ENCODE data around the gene SLC5A4. TPM values are rescaled to one million over a fixed set of nuclear protein-coding genes. Genes with fewer than 3 reads are reported as not detected.
"Not testable (repeated sequence)": the region's sequence is repeated elsewhere in the genome, so short reads cannot be mapped to it uniquely, and the experiment has no call there.

The SLC5A4 gene
- total RNA-seq, 2 experiments from 2014 or later = not detected

DNA sequence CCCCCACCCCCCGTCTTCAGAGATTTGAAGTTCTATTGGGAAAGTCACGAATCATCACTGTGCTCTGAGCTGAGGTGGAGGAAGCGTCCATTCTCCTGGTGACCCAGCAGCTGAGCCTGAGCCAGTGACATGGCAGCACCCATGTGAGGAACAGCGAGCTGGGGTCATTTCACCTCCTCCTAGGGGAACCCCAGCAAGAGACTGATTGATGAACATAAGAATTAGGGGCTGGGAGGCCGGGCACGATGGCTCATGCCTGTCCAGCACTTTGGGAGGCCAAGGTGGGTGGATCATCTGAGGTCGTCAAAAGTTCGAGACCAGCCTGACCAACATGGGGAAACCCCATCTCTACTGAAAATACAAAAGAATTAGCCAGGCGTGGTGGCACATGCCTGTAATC lies 61.8 kb downstream of the SLC5A4 start:
- H3K27me3 ChIP-seq (ENCODE audit: control insufficient read depth in 1 of 2, insufficient read depth in 2 of 2, low read length in 2 of 2); H3K27me3 Mint-ChIP-seq; H3K36me3 Mint-ChIP-seq (ENCODE audit: low read depth); POLR2A ChIA-PET; H3K9me3 ChIP-seq (ENCODE audit: control insufficient read depth in 1 of 2, insufficient read depth in 1 of 2, low read length in 2 of 2); H3K27ac ChIP-seq (ENCODE audit: low read depth in 1 of 2, low read length in 2 of 2); ATAC-seq (ENCODE audit: poor library complexity); H3K4me3 ChIP-seq (ENCODE audit: low read length); CTCF ChIA-PET; intact Hi-C loops (cut with DNase I, micrococcal nuclease); H3K4me1 Mint-ChIP-seq (ENCODE audit: low read depth); H3K9me3 Mint-ChIP-seq; H3K4me3 Mint-ChIP-seq; H3K27ac Mint-ChIP-seq; DNase-seq; H3K4me1 ChIP-seq (ENCODE audit: insufficient read depth, low read length); H3K36me3 ChIP-seq (ENCODE audit: insufficient read depth, low read length): not testable (repeated sequence)

DNA sequence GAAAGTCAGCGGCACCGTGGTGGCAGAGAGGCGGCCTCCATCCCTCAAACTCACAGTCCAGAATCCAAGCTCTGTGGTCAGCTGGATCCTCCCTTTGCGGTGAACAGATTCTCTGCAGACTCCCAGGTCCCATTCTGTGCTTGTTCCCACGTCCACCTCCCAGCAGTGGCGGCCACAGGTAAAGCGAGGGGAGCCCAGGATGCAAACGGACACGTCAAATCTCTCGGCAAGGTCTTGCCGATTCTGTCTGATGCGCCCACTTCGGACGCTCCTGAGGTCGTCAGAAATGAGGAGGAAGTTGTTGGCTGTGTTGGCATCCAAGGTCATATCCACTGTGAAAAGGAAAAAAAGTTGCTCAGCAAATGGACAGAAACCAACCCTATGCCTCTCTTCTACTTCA lies 64.1 kb downstream of the SLC5A4 start:
- H3K27ac ChIP-seq (ENCODE audit: low read depth in 1 of 2, low read length in 2 of 2); CTCF ChIA-PET; POLR2A ChIA-PET; H3K36me3 Mint-ChIP-seq (ENCODE audit: low read depth); H3K9me3 Mint-ChIP-seq; H3K4me1 ChIP-seq (ENCODE audit: insufficient read depth, low read length); H3K4me3 Mint-ChIP-seq; H3K4me3 ChIP-seq (ENCODE audit: low read length); H3K27me3 Mint-ChIP-seq; DNase-seq; H3K9me3 ChIP-seq (ENCODE audit: control insufficient read depth in 1 of 2, insufficient read depth in 1 of 2, low read length in 2 of 2); H3K27ac Mint-ChIP-seq; H3K27me3 ChIP-seq (ENCODE audit: control insufficient read depth in 1 of 2, insufficient read depth in 2 of 2, low read length in 2 of 2); intact Hi-C loops (cut with DNase I, micrococcal nuclease); H3K36me3 ChIP-seq (ENCODE audit: insufficient read depth, low read length); H3K4me1 Mint-ChIP-seq (ENCODE audit: low read depth); ATAC-seq (ENCODE audit: poor library complexity): not testable (repeated sequence)

DNA sequence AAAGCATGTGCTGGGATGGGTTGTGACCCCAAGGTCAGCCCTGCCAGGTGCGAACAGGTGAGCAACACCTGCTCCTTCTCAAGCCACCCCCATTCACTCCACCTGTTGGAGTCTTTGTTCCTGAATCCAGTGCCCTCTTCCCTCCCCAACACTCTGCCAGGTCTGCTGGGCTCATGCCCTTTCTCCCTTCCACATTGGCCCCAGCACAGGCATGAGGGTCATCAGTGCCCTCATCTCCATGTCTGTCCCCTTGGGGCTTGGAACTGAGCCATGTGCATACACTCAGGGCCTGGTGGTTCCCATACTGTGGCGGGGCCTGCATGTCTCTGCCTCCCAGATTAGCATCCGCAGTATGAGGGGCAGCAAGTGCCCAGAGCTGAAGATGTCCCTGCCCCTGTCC lies 69.3 kb downstream of the SLC5A4 start:
- Histone ChIP-seq H3K27ac (ENCODE audit: low read depth in 1 of 2, low read length in 2 of 2) (no peak overlapping the region), H3K27me3 (ENCODE audit: control insufficient read depth in 1 of 2, insufficient read depth in 2 of 2, low read length in 2 of 2) (peaks cover 0 to 3% of the 10 kb centered on the region in 2 experiments), H3K9me3 (ENCODE audit: control insufficient read depth in 1 of 2, insufficient read depth in 1 of 2, low read length in 2 of 2) (no peaks in the 10 kb centered on the region), H3K4me3 (ENCODE audit: low read length) (no peak overlapping the region), H3K4me1 (ENCODE audit: insufficient read depth, low read length) (no peaks in the 10 kb centered on the region), H3K36me3 (ENCODE audit: insufficient read depth, low read length) (no peaks in the 10 kb centered on the region)
- ChIA-PET CTCF (no interaction called here), POLR2A (no interaction called here)
- no peak overlapping the region for H3K4me3 Mint-ChIP-seq
- no peak overlapping the region for H3K27ac Mint-ChIP-seq
- H3K36me3 Mint-ChIP-seq (ENCODE audit: low read depth) = no peaks in the 10 kb centered on the region
- H3K27me3 Mint-ChIP-seq = peaks cover 16% of the 10 kb centered on the region
- TF ChIP-seq, protein P1, sequence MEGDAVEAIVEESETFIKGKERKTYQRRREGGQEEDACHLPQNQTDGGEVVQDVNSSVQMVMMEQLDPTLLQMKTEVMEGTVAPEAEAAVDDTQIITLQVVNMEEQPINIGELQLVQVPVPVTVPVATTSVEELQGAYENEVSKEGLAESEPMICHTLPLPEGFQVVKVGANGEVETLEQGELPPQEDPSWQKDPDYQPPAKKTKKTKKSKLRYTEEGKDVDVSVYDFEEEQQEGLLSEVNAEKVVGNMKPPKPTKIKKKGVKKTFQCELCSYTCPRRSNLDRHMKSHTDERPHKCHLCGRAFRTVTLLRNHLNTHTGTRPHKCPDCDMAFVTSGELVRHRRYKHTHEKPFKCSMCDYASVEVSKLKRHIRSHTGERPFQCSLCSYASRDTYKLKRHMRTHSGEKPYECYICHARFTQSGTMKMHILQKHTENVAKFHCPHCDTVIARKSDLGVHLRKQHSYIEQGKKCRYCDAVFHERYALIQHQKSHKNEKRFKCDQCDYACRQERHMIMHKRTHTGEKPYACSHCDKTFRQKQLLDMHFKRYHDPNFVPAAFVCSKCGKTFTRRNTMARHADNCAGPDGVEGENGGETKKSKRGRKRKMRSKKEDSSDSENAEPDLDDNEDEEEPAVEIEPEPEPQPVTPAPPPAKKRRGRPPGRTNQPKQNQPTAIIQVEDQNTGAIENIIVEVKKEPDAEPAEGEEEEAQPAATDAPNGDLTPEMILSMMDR (IDR thresholded peaks at IDR 0.05) = no peak
- ATAC-seq (ENCODE audit: poor library complexity) = no peak
- no peaks in the 10 kb centered on the region for H3K4me1 Mint-ChIP-seq (ENCODE audit: low read depth)
- intact Hi-C loops (cut with DNase I, micrococcal nuclease) = no loop called here
- DNase-seq = no peak
- H3K9me3 Mint-ChIP-seq = no peaks in the 10 kb centered on the region

DNA sequence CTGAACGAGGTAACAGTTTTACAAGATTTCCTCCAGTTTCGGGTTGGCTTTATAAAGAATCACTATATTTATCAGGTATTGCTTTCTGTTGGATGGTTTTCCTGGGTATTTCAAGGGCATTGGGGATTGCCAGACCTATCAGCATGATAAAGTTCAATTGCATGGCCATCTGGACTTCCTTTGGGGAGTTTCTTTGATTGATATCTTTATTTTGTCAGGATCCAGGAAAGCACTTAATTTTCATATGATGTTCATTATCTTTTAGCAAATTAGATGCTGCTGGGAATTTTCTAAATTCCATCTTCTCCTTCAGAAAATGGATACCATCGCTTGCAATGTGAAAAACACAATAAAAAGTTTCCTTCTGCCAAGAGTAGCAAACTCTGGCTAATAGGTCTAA lies 71.5 kb downstream of the SLC5A4 start:
- Histone ChIP-seq H3K27me3 (ENCODE audit: control insufficient read depth in 1 of 2, insufficient read depth in 2 of 2, low read length in 2 of 2) (peaks cover 0 to 3% of the 10 kb centered on the region in 2 experiments), H3K9me3 (ENCODE audit: control insufficient read depth in 1 of 2, insufficient read depth in 1 of 2, low read length in 2 of 2) (no peaks in the 10 kb centered on the region), H3K4me1 (ENCODE audit: insufficient read depth, low read length) (no peaks in the 10 kb centered on the region), H3K27ac (ENCODE audit: low read depth in 1 of 2, low read length in 2 of 2) (no peak overlapping the region), H3K36me3 (ENCODE audit: insufficient read depth, low read length) (no peaks in the 10 kb centered on the region), H3K4me3 (ENCODE audit: low read length) (no peak overlapping the region)
- H3K4me1 Mint-ChIP-seq (ENCODE audit: low read depth) = no peaks in the 10 kb centered on the region
- peaks cover 18% of the 10 kb centered on the region for H3K27me3 Mint-ChIP-seq
- TF ChIP-seq, protein P1 (IDR thresholded peaks at IDR 0.05) = no peak
- no peak for DNase-seq
- H3K36me3 Mint-ChIP-seq (ENCODE audit: low read depth) = no peaks in the 10 kb centered on the region
- intact Hi-C loops (cut with DNase I, micrococcal nuclease) = no loop called here
- H3K4me3 Mint-ChIP-seq = no peak overlapping the region
- ChIA-PET POLR2A (no interaction called here), CTCF (no interaction called here)
- no peak for ATAC-seq (ENCODE audit: poor library complexity)
- no peaks in the 10 kb centered on the region for H3K9me3 Mint-ChIP-seq
- H3K27ac Mint-ChIP-seq = no peak overlapping the region
